GM21423 (cell line): ENCODE measurements around the gene BTBD6.
"Not testable (repeated sequence)": the region's sequence is repeated elsewhere in the genome, so short reads cannot be mapped to it uniquely, and the experiment has no call there.

Experiments used
- ATAC-seq: cut with Tn5 transposase; IDR thresholded peaks from one replicate; pipeline ENCODE4 v1.9.1; 2021; ENCODE audit warnings: mild to moderate bottlenecking, moderate library complexity; ENCODE audit not compliant: unreplicated experiment

Gene BTBD6

GRCh38 chr14:105267820-105268548 lies 19.7 kb downstream of the BTBD6 start:
- no peak for ATAC-seq

DNA sequence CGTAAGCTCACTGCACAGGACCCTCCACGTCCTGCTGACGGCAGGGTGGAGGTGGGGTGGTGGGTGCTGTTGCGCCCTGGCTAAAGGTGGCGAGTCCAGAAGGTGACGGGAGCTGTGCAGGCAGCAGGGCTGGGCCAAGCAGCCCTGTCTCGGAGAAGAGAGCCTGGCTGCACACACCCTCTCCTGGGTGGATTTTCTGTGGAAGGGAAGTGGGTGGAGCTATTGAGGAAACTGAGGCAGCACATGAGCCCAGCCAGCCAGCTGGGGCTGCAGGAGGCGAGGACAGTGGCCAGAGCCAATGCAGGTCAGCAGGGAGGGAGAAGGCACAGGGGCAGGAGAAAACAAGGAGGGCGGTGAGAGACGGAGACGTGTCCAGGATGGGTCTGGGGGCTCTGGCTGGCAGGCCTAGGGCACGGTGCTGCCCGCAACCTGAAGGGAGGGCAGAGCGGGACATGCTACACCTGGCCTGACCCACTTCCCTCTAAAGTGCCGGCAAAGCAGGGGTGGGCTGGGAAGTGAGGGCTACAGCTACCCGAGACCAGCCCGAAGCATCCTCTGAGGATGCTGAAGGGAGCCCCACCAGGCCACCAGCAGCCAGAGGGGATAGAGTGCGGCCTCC lies 20.5 kb downstream of the BTBD6 start:
- ATAC-seq = no peak

DNA sequence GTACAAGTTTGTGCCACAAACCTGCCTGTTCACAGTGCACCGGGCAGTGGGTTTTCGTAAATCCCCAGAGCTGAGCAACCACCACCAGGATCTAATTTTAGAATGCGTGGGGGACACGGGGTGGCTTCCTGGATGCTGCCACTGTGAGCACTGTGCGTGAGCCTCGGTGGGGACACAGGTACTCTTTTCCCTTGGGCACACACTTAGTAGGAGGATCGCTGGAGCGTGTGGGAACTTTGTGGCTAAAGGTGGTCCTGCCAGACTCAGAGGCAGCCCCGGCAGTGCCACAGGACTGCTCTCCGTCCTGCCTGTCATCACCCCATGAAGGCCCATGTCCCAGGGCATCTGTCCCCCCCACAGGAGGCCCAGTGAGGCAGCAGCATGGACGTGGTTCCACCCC lies 21.1 kb downstream of the BTBD6 start:
- ATAC-seq = no peak

GRCh38 chr14:105271224-105271890 lies 23.0 kb downstream of the BTBD6 start:
- ATAC-seq = no peak

DNA sequence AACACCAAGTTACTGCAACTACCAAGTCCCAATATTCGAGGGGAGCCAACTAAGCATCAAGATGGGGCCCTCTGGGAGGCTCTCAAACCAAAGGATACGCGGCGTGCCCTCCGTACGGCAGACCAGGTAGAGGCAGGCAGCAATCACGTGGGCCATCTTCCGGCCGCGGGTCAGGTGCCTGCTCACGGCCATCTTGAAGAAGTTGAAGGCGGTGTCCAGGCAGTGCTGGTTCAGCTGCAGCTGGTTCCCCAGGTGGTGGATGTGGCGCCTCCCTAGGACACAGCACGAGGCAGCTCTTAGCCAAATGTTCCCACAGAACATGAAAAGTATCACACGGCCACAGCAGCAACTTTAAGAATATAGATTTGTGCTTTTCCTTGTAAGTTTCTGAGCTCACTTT lies 24.3 kb downstream of the BTBD6 start:
- no peak for ATAC-seq

DNA sequence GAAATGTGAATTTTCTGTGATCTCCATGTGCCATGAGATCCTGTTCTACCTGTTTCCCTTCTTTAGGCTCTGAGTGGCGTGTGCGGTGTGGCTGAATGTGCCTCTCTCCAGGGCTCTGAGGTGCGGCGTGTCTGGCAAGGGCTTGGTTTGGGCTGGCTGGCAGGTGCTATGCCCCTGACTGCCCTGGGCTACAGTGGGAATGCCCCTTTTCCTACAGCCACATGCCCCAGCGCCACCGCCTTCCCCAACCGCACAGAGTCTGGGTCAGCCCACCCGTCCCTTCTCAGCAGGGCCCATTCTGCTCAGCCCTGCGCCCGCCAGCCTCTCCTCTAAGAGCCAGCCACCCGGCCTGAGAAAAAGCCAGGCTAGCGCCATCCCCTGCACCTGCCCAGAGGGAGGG lies 24.7 kb downstream of the BTBD6 start:
- no peak for ATAC-seq

DNA sequence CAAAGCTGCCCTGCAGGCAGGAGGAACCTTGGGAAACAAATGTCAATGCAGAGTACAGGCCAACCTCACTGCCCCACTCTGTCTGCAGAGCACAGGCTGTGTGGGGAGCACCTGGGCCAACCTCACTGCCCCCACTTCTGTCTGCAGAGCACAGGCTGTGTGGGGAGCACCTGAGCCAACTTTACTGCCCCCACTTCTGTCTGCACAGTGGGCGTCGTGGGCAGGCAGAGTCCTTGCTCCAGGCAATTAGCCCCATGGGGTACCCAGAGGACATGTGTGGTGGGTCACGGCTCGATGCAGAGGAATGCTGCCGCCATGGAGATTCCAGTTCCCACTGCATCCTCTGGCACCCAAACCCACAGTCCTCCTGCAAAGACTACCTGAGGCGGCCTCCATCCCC lies 26.3 kb downstream of the BTBD6 start:
- no peak for ATAC-seq

DNA sequence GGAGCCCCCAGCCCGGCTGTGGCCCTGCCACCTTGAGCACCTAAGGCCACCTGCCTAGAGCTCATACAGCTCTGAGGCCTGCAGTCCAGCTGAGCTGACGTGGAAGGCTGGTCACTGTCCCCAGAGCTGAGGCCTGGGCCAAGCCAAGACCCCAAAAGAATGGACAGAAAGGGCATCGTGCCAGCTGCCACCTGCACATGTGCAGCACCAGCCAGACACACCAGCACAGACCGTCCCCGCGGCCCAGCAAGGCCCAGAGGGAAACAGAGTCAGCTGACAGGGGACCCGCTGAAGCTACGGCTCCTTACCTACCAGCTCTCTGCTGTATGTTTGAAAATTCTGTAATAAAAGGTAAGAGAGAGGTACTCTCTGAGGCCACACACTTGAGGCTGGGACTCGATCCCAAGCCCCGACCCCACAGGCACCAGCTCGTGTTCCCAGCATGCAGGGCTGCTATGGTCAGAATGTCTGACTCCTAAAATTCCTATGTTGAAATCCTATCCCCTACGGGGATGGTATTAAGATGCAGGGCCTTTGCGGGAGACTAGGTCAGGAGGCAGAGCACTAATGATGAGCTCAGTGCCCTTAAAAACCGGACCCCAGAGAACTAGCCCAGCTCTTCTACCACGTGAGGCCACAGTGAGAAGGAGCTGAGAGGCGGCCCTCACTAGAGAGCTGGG lies 27.1 kb downstream of the BTBD6 start:
- no peak for ATAC-seq

DNA sequence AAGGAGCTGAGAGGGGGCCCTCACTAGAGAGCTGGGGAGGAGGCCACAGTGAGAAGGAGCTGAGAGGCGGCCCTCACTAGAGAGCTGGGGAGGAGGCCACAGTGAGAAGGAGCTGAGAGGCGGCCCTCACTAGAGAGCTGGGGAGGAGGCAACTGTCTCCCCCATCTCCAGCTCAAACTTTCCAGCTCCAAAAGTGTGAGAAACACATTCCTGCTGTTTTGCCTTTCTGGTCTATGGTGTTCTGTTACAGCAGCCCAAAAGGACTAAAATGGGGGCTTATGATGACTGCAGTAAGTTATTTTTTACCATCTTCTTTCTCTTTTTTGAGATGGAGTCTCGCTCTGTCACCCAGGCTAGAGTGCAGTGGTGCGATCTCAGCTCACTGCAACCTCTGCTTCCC lies 29.1 kb downstream of the BTBD6 start:
- ATAC-seq = not testable (repeated sequence)

GRCh38 chr14:105279642-105280361 lies 31.5 kb downstream of the BTBD6 start:
- ATAC-seq = no peak

DNA sequence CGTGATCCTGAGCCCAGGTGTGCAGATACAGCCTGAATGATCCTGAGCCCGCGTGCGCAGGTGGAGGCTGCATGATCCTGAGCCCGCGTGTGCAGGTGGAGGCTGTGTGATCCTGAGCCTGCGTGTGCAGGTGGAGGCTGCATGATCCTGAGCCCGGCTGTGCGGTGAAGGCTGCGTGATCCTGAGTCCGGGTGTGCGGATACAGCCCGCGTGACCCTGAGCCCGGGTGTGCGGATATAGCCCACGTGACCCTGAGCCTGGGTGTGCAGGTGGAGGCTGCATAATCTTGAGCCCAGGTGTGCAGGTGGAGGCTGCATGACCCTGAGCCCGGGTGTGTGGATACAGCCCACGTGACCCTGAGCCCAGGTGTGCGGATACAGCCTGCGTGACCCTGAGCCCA lies 32.2 kb downstream of the BTBD6 start:
- ATAC-seq = no peak

GRCh38 chr14:105281371-105282097 lies 33.2 kb downstream of the BTBD6 start:
- no peak for ATAC-seq

DNA sequence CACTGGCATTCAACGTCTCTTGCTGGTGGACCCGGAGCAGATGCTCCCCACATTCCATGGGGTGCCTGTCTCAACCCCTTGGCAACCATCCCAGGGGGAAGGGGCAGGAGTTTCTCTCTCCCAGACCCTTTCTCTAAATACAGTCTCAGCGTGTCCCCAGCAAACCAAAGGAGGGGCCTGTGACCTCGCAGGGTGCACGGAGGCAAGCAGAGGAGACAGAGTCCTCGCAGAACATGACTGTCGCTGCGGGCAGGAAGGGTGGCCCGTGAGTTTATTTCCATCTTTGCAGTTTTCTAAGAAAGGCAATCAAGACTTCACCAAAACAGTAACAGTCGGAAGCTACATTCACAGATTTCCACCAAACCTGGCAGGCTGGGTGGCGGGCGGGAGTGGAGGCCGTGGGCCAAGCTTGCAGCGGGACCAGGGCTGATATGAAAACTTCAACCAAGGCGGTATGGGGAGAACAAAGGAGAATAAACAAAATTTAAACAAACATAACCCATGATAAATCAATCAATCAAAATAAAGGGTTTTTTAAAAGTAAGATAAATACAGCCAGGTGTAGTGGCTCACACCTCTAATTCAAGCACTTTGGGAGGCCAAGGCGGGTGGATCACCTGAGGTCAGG lies 33.9 kb downstream of the BTBD6 start:
- no peak for ATAC-seq

DNA sequence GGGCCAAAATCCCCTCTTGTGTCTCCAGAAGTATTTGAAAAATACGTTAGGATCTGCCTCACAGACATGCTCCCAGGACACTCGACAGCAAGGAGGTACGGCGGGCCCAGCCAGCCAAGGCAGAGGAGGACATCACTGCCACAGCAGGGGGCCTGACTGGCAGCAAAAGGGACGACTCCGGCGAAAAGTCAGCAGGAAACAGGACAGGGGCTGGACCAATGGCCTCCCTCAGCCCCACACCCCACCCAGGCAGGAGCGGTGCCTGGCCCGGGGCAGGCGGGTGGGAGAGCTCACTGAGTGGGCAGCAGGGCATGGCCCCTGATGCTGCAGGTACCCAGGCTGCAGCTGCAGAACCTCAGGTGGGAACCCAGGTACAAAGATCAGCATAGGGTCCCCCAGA lies 34.7 kb downstream of the BTBD6 start:
- ATAC-seq = no peak

GRCh38 chr14:105283899-105284298 lies 35.6 kb downstream of the BTBD6 start:
- no peak for ATAC-seq

DNA sequence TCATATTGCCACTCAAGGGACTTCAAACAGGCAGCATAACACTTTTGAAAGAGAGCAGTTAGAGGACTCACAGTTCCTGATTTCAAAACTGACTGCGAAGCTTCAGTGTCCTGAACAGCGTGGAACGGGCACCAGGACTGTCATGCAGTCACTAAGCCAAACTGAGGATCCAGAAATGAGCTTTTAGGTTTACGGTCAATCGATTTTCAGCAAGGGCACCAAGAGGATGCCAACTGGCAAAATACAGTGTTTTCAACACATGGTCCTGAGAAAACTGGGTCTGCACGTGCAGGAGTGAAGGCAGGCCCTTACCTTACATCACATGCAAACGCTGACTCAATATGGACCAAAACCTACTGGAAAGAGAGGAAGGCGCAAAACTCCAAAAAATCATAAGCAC lies 36.8 kb downstream of the BTBD6 start:
- ATAC-seq = no peak

DNA sequence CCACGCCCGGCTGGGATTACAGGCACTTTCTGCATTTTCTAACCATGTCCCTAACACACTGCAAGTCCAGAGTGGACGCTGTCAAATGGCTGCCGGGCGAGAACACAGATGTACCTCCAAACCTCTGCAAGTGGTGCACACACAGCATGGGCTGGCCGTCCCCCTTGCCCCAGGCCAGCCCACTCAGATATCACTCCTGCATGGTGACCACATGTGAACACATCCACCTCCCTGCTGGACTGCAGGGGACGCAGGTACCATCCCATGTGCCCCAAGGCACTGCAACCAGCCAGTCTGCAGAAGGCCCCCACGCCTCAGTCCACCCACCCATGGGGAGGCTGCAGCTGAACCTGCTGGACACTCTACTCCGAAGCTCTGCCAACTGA lies 38.4 kb downstream of the BTBD6 start:
- no peak for ATAC-seq

GRCh38 chr14:105287249-105288102 lies 39.1 kb downstream of the BTBD6 start:
- no peak for ATAC-seq

- not testable (repeated sequence) for ATAC-seq
Measured at GRCh38 chr14:105288936-105289335, 40.6 kb downstream of the BTBD6 start.
